OCI-LY1 (cell line): Measurements from ENCODE around the gene UNC5B.

Source experiments
- H2AFZ ChIP-seq: fragments of 200-600 bp; sonication (generic), shearing (Covaris generic); 2 replicates; pipeline ENCODE4 v1.6.0; 2014; ENCODE audit warnings: antibody characterized with exemption, mild to moderate bottlenecking, low read length
- H3F3A ChIP-seq: fragments of 200-600 bp; sonication (generic), shearing (Covaris generic); 2 replicates; pipeline ENCODE4 v1.6.0; 2014; ENCODE audit warnings: mild to moderate bottlenecking, antibody characterized with exemption, low read length, moderate library complexity; ENCODE audit not compliant: insufficient read depth
- H3K27ac ChIP-seq: fragments of 200-600 bp; sonication (generic); 2 replicates; pipeline ENCODE4 v1.5.1; 2014; ENCODE audit warnings: low read length, mixed run types, mild to moderate bottlenecking, low read depth; ENCODE audit not compliant: poor library complexity, severe bottlenecking
- H3K27me3 ChIP-seq: fragments of 200-600 bp; sonication (generic); 2 replicates; pipeline ENCODE4 v1.6.0; 2014; ENCODE audit warnings: antibody characterized with exemption, mild to moderate bottlenecking, low read length, moderate library complexity; ENCODE audit not compliant: insufficient read depth
- H3K36me3 ChIP-seq: fragments of 200-600 bp; sonication (generic); 2 replicates; pipeline ENCODE4 v1.6.1; 2014; ENCODE audit warnings: mild to moderate bottlenecking, antibody characterized with exemption, low read length, moderate library complexity, mixed read lengths; ENCODE audit not compliant: insufficient read depth
- H3K4me1 ChIP-seq: fragments of 200-600 bp; sonication (generic); 2 replicates; pipeline ENCODE4 v1.5.1; 2014; ENCODE audit warnings: mild to moderate bottlenecking, low read length, moderate library complexity; ENCODE audit not compliant: insufficient read depth, severe bottlenecking
- H3K4me2 ChIP-seq: fragments of 200-600 bp; sonication (generic), shearing (Covaris generic); 2 replicates; pipeline ENCODE4 v1.6.1; 2014; ENCODE audit warnings: low read length
- H3K4me3 ChIP-seq: fragments of 200-600 bp; sonication (generic); 2 replicates; pipeline ENCODE4 v1.5.1; 2014; ENCODE audit warnings: low read length, low read depth, mild to moderate bottlenecking, mixed read lengths; ENCODE audit not compliant: poor library complexity, severe bottlenecking
- H3K79me2 ChIP-seq: fragments of 200-600 bp; shearing (Covaris generic); 2 replicates; pipeline ENCODE4 v1.6.1; 2016; ENCODE audit warnings: mixed run types, low read length, mixed read lengths; ENCODE audit not compliant: insufficient read depth
- H3K9ac ChIP-seq: fragments of 200-600 bp; sonication (generic), shearing (Covaris generic); 2 replicates; pipeline ENCODE4 v1.6.1; 2014; ENCODE audit warnings: mild to moderate bottlenecking, low read length, mixed read lengths
- H3K9me2 ChIP-seq: fragments of 200-600 bp; sonication (generic), shearing (Covaris generic); 2 replicates; pipeline ENCODE4 v1.6.1; 2014; ENCODE audit warnings: low read depth, mild to moderate bottlenecking, low read length, mixed read lengths
- H3K9me3 ChIP-seq: fragments of 200-600 bp; shearing (Covaris generic); 2 replicates; pipeline ENCODE4 v1.6.1; 2014; ENCODE audit warnings: low read length, mixed read lengths
- H4K20me1 ChIP-seq: fragments of 200-600 bp; sonication (generic), shearing (Covaris generic); 2 replicates; pipeline ENCODE4 v1.6.0; 2016; ENCODE audit warnings: mild to moderate bottlenecking, low read length; ENCODE audit not compliant: insufficient read depth
- EZH2 ChIP-seq: fragments of 200-600 bp; sonication (generic), shearing (Covaris generic); IDR thresholded peaks from 2 replicates; pipeline ENCODE4 v1.8.0; 2017; ENCODE audit warnings: borderline replicate concordance, mixed run types, mild to moderate bottlenecking, antibody characterized with exemption, low read length, moderate library complexity, mixed read lengths
- TF ChIP-seq, protein P1 (sequence below): fragments of 200-600 bp; sonication (generic), shearing (Covaris generic); IDR thresholded peaks from 2 replicates; pipeline ENCODE4 v1.5.1; 2017; ENCODE audit warnings: mild to moderate bottlenecking, antibody characterized with exemption, low read length, moderate library complexity, mixed read lengths

UNC5B gene

DNA sequence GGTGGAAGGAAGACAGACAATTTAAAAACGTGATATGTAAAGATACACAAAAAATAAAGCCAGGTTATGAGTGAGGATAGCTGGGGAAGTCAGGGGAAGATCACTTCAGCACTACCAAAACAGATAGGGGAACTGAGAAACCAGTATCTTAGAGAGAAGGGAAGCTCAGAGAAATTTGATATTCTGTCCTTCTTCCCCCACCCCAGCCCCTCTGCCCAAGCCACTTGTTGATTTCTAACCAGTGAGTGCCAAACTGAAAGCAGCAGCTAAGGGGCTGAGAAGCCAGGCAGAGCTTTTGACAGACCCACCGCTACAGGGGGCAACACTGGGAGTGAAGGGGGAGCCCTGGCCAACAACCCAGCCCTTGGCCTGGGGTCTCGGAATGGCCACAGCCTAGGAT lies 97.5 kb downstream of the UNC5B start:
- no peaks in the 10 kb centered on the region for H3K79me2 ChIP-seq
- no peak overlapping the region for H3K27ac ChIP-seq
- H3K9ac ChIP-seq: no peak overlapping the region
- H4K20me1 ChIP-seq: no peaks in the 10 kb centered on the region
- no peaks in the 10 kb centered on the region for H3K4me1 ChIP-seq
- no peaks in the 10 kb centered on the region for H3K36me3 ChIP-seq
- H3K4me2 ChIP-seq: no peak overlapping the region
- no peaks in the 10 kb centered on the region for H3K9me3 ChIP-seq
- H2AFZ ChIP-seq: no peak overlapping the region
- H3F3A ChIP-seq: no peaks in the 10 kb centered on the region
- no peak overlapping the region for H3K4me3 ChIP-seq
- no peak for TF ChIP-seq EZH2
- TF ChIP-seq, protein P1, sequence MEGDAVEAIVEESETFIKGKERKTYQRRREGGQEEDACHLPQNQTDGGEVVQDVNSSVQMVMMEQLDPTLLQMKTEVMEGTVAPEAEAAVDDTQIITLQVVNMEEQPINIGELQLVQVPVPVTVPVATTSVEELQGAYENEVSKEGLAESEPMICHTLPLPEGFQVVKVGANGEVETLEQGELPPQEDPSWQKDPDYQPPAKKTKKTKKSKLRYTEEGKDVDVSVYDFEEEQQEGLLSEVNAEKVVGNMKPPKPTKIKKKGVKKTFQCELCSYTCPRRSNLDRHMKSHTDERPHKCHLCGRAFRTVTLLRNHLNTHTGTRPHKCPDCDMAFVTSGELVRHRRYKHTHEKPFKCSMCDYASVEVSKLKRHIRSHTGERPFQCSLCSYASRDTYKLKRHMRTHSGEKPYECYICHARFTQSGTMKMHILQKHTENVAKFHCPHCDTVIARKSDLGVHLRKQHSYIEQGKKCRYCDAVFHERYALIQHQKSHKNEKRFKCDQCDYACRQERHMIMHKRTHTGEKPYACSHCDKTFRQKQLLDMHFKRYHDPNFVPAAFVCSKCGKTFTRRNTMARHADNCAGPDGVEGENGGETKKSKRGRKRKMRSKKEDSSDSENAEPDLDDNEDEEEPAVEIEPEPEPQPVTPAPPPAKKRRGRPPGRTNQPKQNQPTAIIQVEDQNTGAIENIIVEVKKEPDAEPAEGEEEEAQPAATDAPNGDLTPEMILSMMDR: no peak
- no peaks in the 10 kb centered on the region for H3K9me2 ChIP-seq
- no peaks in the 10 kb centered on the region; the same call in 1 of the 2 replicates for H3K27me3 ChIP-seq

DNA sequence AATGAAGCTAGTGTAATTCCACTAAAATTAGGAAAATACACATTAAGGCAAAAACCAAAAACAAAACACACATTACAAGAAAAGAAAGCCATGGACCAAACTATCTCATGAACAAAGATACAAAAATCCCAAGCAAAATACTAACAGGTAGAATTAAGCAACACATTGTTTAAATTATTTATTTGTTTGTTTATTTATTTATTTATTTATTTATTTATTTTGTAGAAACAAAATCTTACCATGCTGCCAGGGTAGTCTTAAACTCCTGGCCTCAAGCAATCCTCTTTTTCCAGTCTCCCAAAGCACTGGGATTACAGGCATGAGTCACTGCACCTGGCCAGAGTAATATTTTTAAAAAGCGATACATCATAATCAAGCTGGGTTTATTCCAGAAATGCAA lies 99.8 kb downstream of the UNC5B start:
- no peaks in the 10 kb centered on the region; the same call in 1 of the 2 replicates for H3K27me3 ChIP-seq
- no peaks in the 10 kb centered on the region for H4K20me1 ChIP-seq
- no peak overlapping the region for H3K4me2 ChIP-seq
- no peak for TF ChIP-seq EZH2
- TF ChIP-seq, protein P1: no peak
- no peaks in the 10 kb centered on the region for H3K36me3 ChIP-seq
- no peak overlapping the region for H3K27ac ChIP-seq
- H3K4me3 ChIP-seq: no peak overlapping the region
- H2AFZ ChIP-seq: no peak overlapping the region
- no peaks in the 10 kb centered on the region for H3K4me1 ChIP-seq
- H3K9ac ChIP-seq: no peak overlapping the region
- no peaks in the 10 kb centered on the region for H3K9me2 ChIP-seq
- H3K79me2 ChIP-seq: no peaks in the 10 kb centered on the region
- no peaks in the 10 kb centered on the region for H3F3A ChIP-seq
- no peaks in the 10 kb centered on the region for H3K9me3 ChIP-seq

DNA sequence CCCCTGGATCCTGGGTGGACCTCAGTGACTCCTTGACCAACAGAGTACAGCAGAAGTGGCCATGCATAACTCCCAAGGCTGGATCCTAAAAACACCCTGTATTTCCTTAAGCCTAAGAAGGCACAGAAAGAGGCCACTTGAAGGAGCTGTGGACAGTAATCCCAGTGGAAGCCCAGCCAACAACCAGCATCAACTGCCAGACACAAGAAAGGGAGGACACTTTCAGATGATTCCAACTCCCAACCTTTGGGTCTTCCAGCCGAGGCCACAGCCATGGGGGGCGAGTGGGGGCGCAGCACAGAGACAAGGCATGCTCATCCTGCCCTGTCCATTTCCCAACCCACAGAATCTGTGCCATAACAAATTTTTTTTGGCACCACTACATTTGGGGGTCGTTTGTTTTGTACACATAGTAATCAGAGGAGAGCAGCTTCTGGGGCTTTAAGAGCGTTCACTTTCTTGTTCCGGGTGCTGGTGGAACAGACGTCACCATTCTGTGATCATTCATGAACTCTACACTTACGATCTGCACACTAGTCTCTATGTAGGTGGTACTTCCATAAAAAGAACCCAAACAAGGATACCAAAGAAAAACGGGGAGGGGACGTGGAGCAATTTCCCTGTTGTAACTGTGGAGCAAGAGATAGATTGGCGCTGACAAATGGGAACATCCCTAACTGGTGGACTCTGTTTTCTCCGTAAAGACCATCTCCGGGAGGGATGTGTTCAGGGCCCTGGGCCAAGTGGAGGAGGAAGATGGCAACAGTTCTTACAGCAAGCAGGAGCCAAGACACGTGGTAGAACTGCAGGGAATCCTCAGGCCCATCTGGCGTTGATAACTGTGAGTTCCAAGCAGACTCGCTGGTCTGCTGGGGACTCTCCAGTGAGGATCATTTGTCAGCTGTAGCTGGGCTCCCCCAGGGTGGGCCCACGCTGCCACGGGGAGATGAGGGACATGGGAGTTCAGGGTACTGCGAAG lies 100.7 kb downstream of the UNC5B start:
- Histone ChIP-seq H3K9ac (no peak overlapping the region), H3K9me3 (no peaks in the 10 kb centered on the region), H3K36me3 (no peaks in the 10 kb centered on the region), H3K4me1 (no peaks in the 10 kb centered on the region), H3K27ac (no peak overlapping the region), H4K20me1 (no peaks in the 10 kb centered on the region), H3K9me2 (no peaks in the 10 kb centered on the region), H3K79me2 (no peaks in the 10 kb centered on the region), H3K27me3 (no peaks in the 10 kb centered on the region; the same call in 1 of the 2 replicates), H3K4me3 (no peak overlapping the region), H3F3A (no peaks in the 10 kb centered on the region), H2AFZ (no peak overlapping the region), H3K4me2 (no peak overlapping the region)
- no peak for TF ChIP-seq EZH2
- TF ChIP-seq, protein P1: no peak
